Activated CD4-positive, CD25-positive, alpha-beta regulatory T cell treated with anti-CD3 and anti-CD28 coated beads, Interleukin-2, amount 50 U/mL, for 16 hours (primary cell): ENCODE data around the gene GNB2.

Source experiments
- DNase-seq: peaks from one replicate; pipeline ENCODE4 v3.0.0-alpha.2; 2020; ENCODE audit warnings: low read depth, low spot score

Gene GNB2

GRCh38 chr7:100673302-100673941 lies at the start of gene GNB2:
GNB2 (plus strand) TSS chr7:100673740; CDS start chr7:100676266, 2,526 bp downstream.
- peak; percentile 93 for DNase-seq

- no peak for DNase-seq
These were observed 49.4 kb upstream of the GNB2 start for GRCh38 chr7:100623951-100624824.

GRCh38 chr7:100626055-100626454 lies 47.5 kb upstream of the GNB2 start:
- no peak for DNase-seq

GRCh38 chr7:100626530-100627237 lies 46.9 kb upstream of the GNB2 start:
- DNase-seq, result peak; percentile 61

GRCh38 chr7:100627238-100627549 lies 46.3 kb upstream of the GNB2 start:
- no peak for DNase-seq

GRCh38 chr7:100629117-100629716 lies 44.3 kb upstream of the GNB2 start:
- DNase-seq, result no peak

GRCh38 chr7:100630066-100630465 lies 43.5 kb upstream of the GNB2 start:
- DNase-seq, result no peak

GRCh38 chr7:100632951-100633717 lies 40.4 kb upstream of the GNB2 start:
- DNase-seq, result no peak

- no peak for DNase-seq
These were observed 33.5 kb upstream of the GNB2 start for GRCh38 chr7:100639995-100640516.

GRCh38 chr7:100640517-100641440 lies 32.8 kb upstream of the GNB2 start:
- DNase-seq, result no peak

GRCh38 chr7:100641463-100641859 lies 32.1 kb upstream of the GNB2 start, which contains the start of gene TFR2:
TFR2 (minus strand) TSS chr7:100641552; CDS start chr7:100641509, 43 bp downstream.
- DNase-seq, result no peak

GRCh38 chr7:100641860-100642533 lies 31.5 kb upstream of the GNB2 start:
- DNase-seq, result no peak

- no peak for DNase-seq
These were observed 31.0 kb upstream of the GNB2 start for GRCh38 chr7:100642534-100642907.

GRCh38 chr7:100649826-100650565 lies 23.5 kb upstream of the GNB2 start:
- DNase-seq, result no peak

GRCh38 chr7:100654908-100655831 lies 18.4 kb upstream of the GNB2 start:
- DNase-seq, result no peak

- DNase-seq, result no peak
These were observed 17.4 kb upstream of the GNB2 start, which contains the start of gene ACTL6B for GRCh38 chr7:100655908-100656674. ACTL6B (minus strand) TSS chr7:100656448; CDS start chr7:100656354, 94 bp downstream.
